Astrocyte (in vitro differentiated cells and primary cell): ENCODE results near the gene ARL6IP4.

Experiments
- CTCF ChIP-seq: IDR thresholded peaks from 2 replicates; pipeline ENCODE4 v1.5.1; 2011; ENCODE audit warnings: low read depth, mild to moderate bottlenecking, inconsistent platforms, low read length, moderate library complexity; ENCODE audit not compliant: insufficient read depth
- EZH2 ChIP-seq: IDR thresholded peaks from 2 replicates; pipeline ENCODE4 v1.6.1; 2012; ENCODE audit warnings: mild to moderate bottlenecking, low read length, inconsistent platforms; ENCODE audit not compliant: insufficient read depth

- no peak for TF ChIP-seq CTCF
- TF ChIP-seq EZH2, result no peak
These were observed 50.2 kb downstream of the ARL6IP4 start for GRCh38 chr12:123030686-123031085.
